K562 (cell line): ENCODE measurements around the gene CCDC85C. TPM values are rescaled to one million over a fixed set of nuclear protein-coding genes. Genes with fewer than 3 reads are reported as not detected.

ENCODE experiments used
- ATAC-seq: fragments of 200-7000 bp; cut with Tn5 transposase; 3 replicates; pipeline ENCODE4 v1.9.1; 2020; ENCODE audit warnings: moderate library complexity
- BruUV-seq: library from RNA; stranded (reverse); fragments of 400-500 nt; replicated peaks from 2 replicates; lab custom pipeline; 2021; lab: Mats Ljungman, UMichigan
- CTCF ChIA-PET: fragments of 300-600 bp; formaldehyde crosslinking; extraction: SDS; loops from one replicate; lab custom pipeline; 2021; ENCODE audit warnings: low intra/inter-chr PET ratio; lab: Yijun Ruan, JAX
- POLR2A ChIA-PET: fragments of 300-600, 350-650 bp; sonication (Branson Sonifier 250); formaldehyde crosslinking; extraction: SDS; loops from one replicate; lab custom pipeline; 2021; ENCODE audit warnings: antibody characterized with exemption, inconsistent platforms; lab: Yijun Ruan, JAX
- DNase-seq, 4 experiments: peaks; one replicate each; pipeline versions ENCODE4 v3.0.0 to v3.0.0-alpha.2; 2011 to 2018; ENCODE audit warnings: low spot score in 3 of 4, mixed read lengths in 3 of 4; ENCODE audit errors: extremely low read depth in 1 of 4
- FAIRE-seq: peaks from 2 replicates; lab custom pipeline; 2011; peaks lifted over from hg19 to GRCh38; lab: Jason Lieb, UNC
- H2AFZ ChIP-seq: 2 replicates; pipeline ENCODE4 v1.6.0; 2011; ENCODE audit warnings: low read depth, low read length, control low read depth, inconsistent platforms
- H3K27ac ChIP-seq: fragments of 200-600 bp; 3 replicates; pipeline ENCODE4 v1.8.0; 2011; ENCODE audit warnings: low read depth, mild to moderate bottlenecking, control low read depth, inconsistent platforms, low read length, moderate library complexity, mixed read lengths; ENCODE audit errors: extremely low read depth
- H3K27me3 ChIP-seq, 2 experiments: fragments of 300-600 bp in 1 of 2; 2 replicates in 1 of 2; 3 replicates in 1 of 2; pipeline versions ENCODE4 v1.6.0 to v1.8.0; 2011; ENCODE audit warnings: inconsistent platforms in 2 of 2, low read length in 2 of 2, mild to moderate bottlenecking in 1 of 2, mixed read lengths in 1 of 2, moderate library complexity in 1 of 2; ENCODE audit not compliant: control insufficient read depth in 2 of 2, insufficient read depth in 2 of 2
- H3K36me3 ChIP-seq: fragments of 300-600 bp; 3 replicates; pipeline ENCODE4 v1.8.0; 2011; ENCODE audit warnings: mild to moderate bottlenecking, low read length, inconsistent platforms; ENCODE audit not compliant: control insufficient read depth, insufficient read depth
- H3K4me1 ChIP-seq, 2 experiments: fragments of 200-600 bp in 1 of 2; replicated peaks in 1 of 2; 2 replicates in 1 of 2; 3 replicates in 1 of 2; pipeline versions ENCODE4 v1.5.1 to v1.8.0; 2011; ENCODE audit warnings: inconsistent platforms in 2 of 2, low read length in 2 of 2, mild to moderate bottlenecking in 1 of 2, mixed read lengths in 1 of 2, moderate library complexity in 1 of 2; ENCODE audit not compliant: control insufficient read depth in 2 of 2, insufficient read depth in 2 of 2
- H3K4me2 ChIP-seq: 2 replicates; pipeline ENCODE4 v1.6.1; 2011; ENCODE audit warnings: low read length, control low read depth, inconsistent platforms, mixed read lengths; ENCODE audit not compliant: insufficient read depth
- H3K4me3 ChIP-seq: fragments of 200-600 bp; sonication (generic), shearing (Covaris generic); 2 replicates; pipeline ENCODE4 v1.5.1; 2016; ENCODE audit warnings: control low read depth, inconsistent platforms
- H3K79me2 ChIP-seq: fragments of 200-600 bp; 3 replicates; pipeline ENCODE4 v1.8.0; 2011; ENCODE audit warnings: low read length, inconsistent platforms; ENCODE audit not compliant: control insufficient read depth, insufficient read depth
- H3K9ac ChIP-seq, 2 experiments: 2 replicates each; pipeline versions ENCODE4 v1.6.0 to v1.6.1; 2011; ENCODE audit warnings: low read depth in 2 of 2, low read length in 2 of 2, control low read depth in 1 of 2, inconsistent platforms in 1 of 2, mild to moderate bottlenecking in 1 of 2, mixed read lengths in 1 of 2; ENCODE audit not compliant: insufficient read depth in 1 of 2
- H3K9me1 ChIP-seq: one replicate; pipeline ENCODE4 v1.6.0; 2011; ENCODE audit warnings: inconsistent platforms, mild to moderate bottlenecking, low read length, moderate library complexity; ENCODE audit not compliant: control insufficient read depth, insufficient read depth
- H3K9me3 ChIP-seq: replicated peaks from 2 replicates; pipeline ENCODE4 v1.5.1; 2011; ENCODE audit warnings: low read depth, low read length, inconsistent platforms; ENCODE audit not compliant: control insufficient read depth, insufficient read depth
- H4K20me1 ChIP-seq: replicated peaks from 2 replicates; pipeline ENCODE4 v1.6.1; 2011; ENCODE audit warnings: low read length, inconsistent platforms, mixed read lengths; ENCODE audit not compliant: control insufficient read depth, insufficient read depth
- DDX20 ChIP-seq: fragments of 450-650 bp; IDR thresholded peaks from 2 replicates; pipeline ENCODE4 v1.6.1; 2016; ENCODE audit warnings: missing genetic modification characterization, low read depth, mild to moderate bottlenecking, missing compliant biosample characterization, moderate library complexity
- EZH2 ChIP-seq: IDR thresholded peaks from 2 replicates; pipeline ENCODE4 v1.6.1; 2012; ENCODE audit warnings: low read depth, mild to moderate bottlenecking, inconsistent platforms, low read length, borderline replicate concordance
- FOXP4 ChIP-seq: sonication (generic); formaldehyde crosslinking; IDR thresholded peaks from 2 replicates; pipeline ENCODE4 v1.8.0; 2022; ENCODE audit warnings: mild to moderate bottlenecking, missing genetic modification reagents, borderline replicate concordance
- HMBOX1 ChIP-seq: sonication (generic); IDR thresholded peaks from 2 replicates; pipeline ENCODE4 v1.6.1; 2016
- HNRNPUL1 ChIP-seq: fragments of 200-400 bp; formaldehyde crosslinking; IDR thresholded peaks from 2 replicates; pipeline ENCODE4 v1.6.1; 2017; ENCODE audit warnings: low read length
- MAZ ChIP-seq, 2 experiments: fragments of 450-650 bp in 1 of 2; sonication (generic) in 1 of 2; formaldehyde crosslinking; IDR thresholded peaks in 1 of 2; conservative IDR thresholded peaks in 1 of 2; 2 replicates each; pipeline versions ENCODE4 v1.4.0 to v1.5.0; 2020; ENCODE audit warnings: mild to moderate bottlenecking in 1 of 2, missing genetic modification reagents in 1 of 2
- PHF8 ChIP-seq: fragments of 200-600 bp; sonication (generic); IDR thresholded peaks from 2 replicates; pipeline ENCODE4 v1.6.1; 2012; ENCODE audit warnings: mixed run types, mild to moderate bottlenecking, inconsistent platforms, low read length, moderate library complexity, borderline replicate concordance
- PRDM10 ChIP-seq: fragments of 450-650 bp; IDR thresholded peaks from 2 replicates; pipeline ENCODE4 v1.6.1; 2018; ENCODE audit not compliant: partially characterized antibody
- SFPQ ChIP-seq: fragments of 200-400 bp; formaldehyde crosslinking; IDR thresholded peaks from 2 replicates; pipeline ENCODE4 v1.6.1; 2017; ENCODE audit warnings: mild to moderate bottlenecking, low read depth, low read length, moderate library complexity
- SMARCC2 ChIP-seq: fragments of 450-650 bp; IDR thresholded peaks from 2 replicates; pipeline ENCODE4 v1.6.1; 2017; ENCODE audit warnings: antibody characterized with exemption, moderate library complexity, mild to moderate bottlenecking, low read depth
- ZNF79 ChIP-seq: fragments of 250-450 bp; sonication (Bioruptor Pico); IDR thresholded peaks from 2 replicates; pipeline ENCODE4 v1.4.0; 2020; ENCODE audit warnings: low read depth, mild to moderate bottlenecking, moderate library complexity
- WGBS: fragments of 100-300 bp; shearing (Covaris generic); methylation state at CpG from one replicate; pipeline ENCODE4 v1.1.6; 2016; ENCODE audit warnings: low coverage, mixed read lengths; ENCODE audit not compliant: insufficient coverage; ENCODE audit errors: missing lambda C conversion rate; 5-methylcytosine and 5-hydroxymethylcytosine counted together
- in situ Hi-C: fragments of 300-500 bp; cut with MboI; formaldehyde crosslinking; loops from 4 replicates; pipeline ENCODE4 v1.15.0; 2018; ENCODE audit warnings: inconsistent platforms, mixed read lengths
- intact Hi-C: fragments of 100-400 bp; cut with micrococcal nuclease; formaldehyde crosslinking; loops from 2 replicates; pipeline ENCODE4 v1.14.2; 2022
- polyA plus RNA-seq, 8 experiments: library from polyadenylated mRNA; depleted of rRNA in 4 of 8; stranded (reverse) in 5 of 8; unstranded in 3 of 8; fragments of >200 nt; fragmentation: Nextera tagmentation in 2 of 8; fragmentation: Illumina TruSeq in 1 of 8; extraction: Ambion mirVana in 2 of 8; extraction: Trizol in 1 of 8; gene quantifications; 2 replicates each; pipeline versions ENCODE4 v1.2.1 to v1.2.3, GENCODE V29; 2011 to 2014; ENCODE audit warnings: inconsistent platforms in 1 of 8, missing spikeins in 1 of 8
- total RNA-seq, 7 experiments: library from RNA; depleted of rRNA in 6 of 7; stranded (reverse); fragments of >200 nt in 6 of 7; fragmentation: Illumina TruSeq in 2 of 7; extraction: Trizol in 2 of 7; gene quantifications; 2 replicates each; pipeline versions ENCODE4 v1.2.1 to v1.2.3, GENCODE V29; 2011 to 2021; ENCODE audit warnings: low replicate concordance in 1 of 7

Gene CCDC85C
- total and polyA plus RNA-seq, 9 of the 15 experiments (the other 6 are each of a cell fraction or from before 2014, with no cell fraction given): 0.18 to 22.0 (median 6.3) TPM

- intact Hi-C loops: no loop called here
- ATAC-seq: no peak
- POLR2A ChIA-PET: no interaction called here
- CTCF ChIA-PET: no interaction called here
- Histone ChIP-seq H3K27ac (no peak overlapping the region), H3K4me1 (peaks cover 0 to 21% of the 10 kb centered on the region in 2 experiments; a peak in 4 of 5 replicates), H3K9me1 (peaks cover 2% of the 10 kb centered on the region), H3K4me3 (no peak overlapping the region), H3K9ac (no peak overlapping the region), H3K9me3 (no peaks in the 10 kb centered on the region), H3K79me2 (peaks cover 16% of the 10 kb centered on the region; the same call in 2 of the 3 replicates), H2AFZ (no peak overlapping the region), H4K20me1 (peaks cover 50% of the 10 kb centered on the region), H3K4me2 (no peak overlapping the region), H3K27me3 (no peaks in the 10 kb centered on the region), H3K36me3 (no peaks in the 10 kb centered on the region; the same call in 2 of the 3 replicates)
- WGBS: 84% methylated on average over 5 of the region's 7 CpGs
- no peak for FAIRE-seq
- in situ Hi-C loops: no loop called here
- BruUV-seq: no TSS peak
- no peak for DNase-seq
- TF ChIP-seq MAZ (CRISPR knock-in tag; conservative IDR thresholded peaks at IDR 0.05 in 1 of 2, IDR thresholded peaks at IDR 0.05 in 1 of 2): no peak
- TF ChIP-seq SMARCC2: no peak
- TF ChIP-seq HMBOX1: no peak
- TF ChIP-seq DDX20 (tag): no peak
- TF ChIP-seq PHF8: no peak
- TF ChIP-seq EZH2: no peak
- no peak for TF ChIP-seq SFPQ
- no peak for TF ChIP-seq HNRNPUL1
- no peak for TF ChIP-seq FOXP4 (CRISPR knock-in tag)
- no peak for TF ChIP-seq ZNF79 (CRISPR knock-in tag)
- TF ChIP-seq PRDM10: no peak
Measured at GRCh38 chr14:99595524-99595923, 8.5 kb downstream of the CCDC85C start.
